NCI-H82 treated with DMSO at 0.1 percent for 48 hours (cell line): ENCODE measurements around the gene PPIL4.
"Not testable (repeated sequence)": the region's sequence is repeated elsewhere in the genome, so short reads cannot be mapped to it uniquely, and the experiment has no call there.

Experiments
- DNase-seq: peaks from one replicate; lab custom pipeline; 2025; ENCODE audit not compliant: unreplicated experiment; lab: John Stamatoyannopoulos, UW

The PPIL4 gene

DNA sequence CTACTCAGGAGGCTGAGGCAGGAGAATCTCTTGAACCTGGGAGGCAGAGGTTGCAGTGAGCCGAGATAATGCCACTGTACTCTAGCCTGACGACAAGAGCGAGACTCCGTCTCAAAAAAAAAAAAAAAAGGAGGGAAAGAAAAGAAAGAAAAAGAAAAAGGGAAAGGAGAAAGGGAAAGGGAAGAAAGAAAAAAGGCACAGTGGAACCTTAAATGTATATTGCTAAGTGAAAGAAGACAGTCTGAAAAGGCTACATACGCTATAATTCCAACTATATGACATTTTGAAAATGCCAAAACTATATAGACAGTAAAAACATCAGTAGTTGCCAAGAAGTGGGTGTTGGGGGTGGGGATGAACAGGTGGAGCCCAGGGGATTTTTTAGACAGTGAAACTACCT, 16.2 kb downstream of the PPIL4 start:
- no peak for DNase-seq

DNA sequence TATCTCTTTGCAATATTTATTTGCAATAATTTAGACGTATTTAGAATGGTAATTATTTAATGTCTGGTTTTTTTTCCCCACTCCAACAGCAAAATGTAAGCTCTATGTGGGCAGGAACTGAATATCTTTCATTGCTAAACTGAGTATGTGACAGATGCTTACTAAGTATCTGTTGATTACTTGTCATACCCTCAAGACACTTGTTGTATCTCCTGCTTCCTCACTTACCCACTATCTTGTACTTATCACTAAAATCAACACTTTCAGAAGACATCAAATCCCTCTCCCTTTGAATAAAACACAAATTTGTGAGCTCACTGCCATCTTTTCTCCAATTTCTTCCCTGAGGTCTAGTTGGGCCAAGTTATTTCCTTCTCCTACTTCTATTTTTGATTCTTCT, 30.3 kb downstream of the PPIL4 start:
- DNase-seq = no peak

- DNase-seq = no peak
Observed at GRCh38 chr6:149513915-149514314, 31.9 kb downstream of the PPIL4 start.

DNA sequence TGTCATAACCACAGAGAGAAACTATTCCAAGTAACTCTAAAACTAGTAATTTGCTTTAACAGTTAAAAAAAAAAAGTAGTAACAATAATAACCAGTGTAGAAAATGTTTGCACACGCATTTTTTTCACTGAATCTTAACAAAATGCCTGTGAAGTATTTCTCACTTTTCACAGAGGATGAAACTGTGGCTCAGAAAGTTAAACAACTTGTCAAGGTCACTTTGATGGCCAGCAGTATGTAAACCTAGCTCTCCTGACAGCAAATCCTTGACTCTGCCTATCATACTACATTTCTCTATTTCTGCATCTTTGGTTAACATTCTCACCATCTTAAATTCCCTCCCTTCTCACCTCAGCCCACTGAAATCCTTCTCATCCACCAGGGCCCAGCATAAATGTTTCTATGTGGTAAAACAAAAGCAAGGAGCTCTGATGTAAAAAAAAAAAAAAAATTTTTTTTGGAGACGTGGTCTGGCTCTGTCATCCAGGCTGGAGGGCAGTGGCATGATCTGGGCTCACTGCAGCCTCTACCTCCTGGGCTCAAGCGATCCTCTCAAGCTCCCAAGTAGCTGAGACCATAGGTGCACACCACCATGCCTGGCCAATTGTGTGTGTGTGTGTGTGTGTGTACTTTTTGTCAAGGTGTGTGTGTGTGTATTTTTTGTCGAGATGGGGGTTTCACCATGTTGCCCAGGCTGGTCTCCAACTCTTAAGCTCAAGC, 34.9 kb downstream of the PPIL4 start:
- DNase-seq = no peak

GRCh38 chr6:149508485-149508884, 37.4 kb downstream of the PPIL4 start:
- DNase-seq = no peak

DNA sequence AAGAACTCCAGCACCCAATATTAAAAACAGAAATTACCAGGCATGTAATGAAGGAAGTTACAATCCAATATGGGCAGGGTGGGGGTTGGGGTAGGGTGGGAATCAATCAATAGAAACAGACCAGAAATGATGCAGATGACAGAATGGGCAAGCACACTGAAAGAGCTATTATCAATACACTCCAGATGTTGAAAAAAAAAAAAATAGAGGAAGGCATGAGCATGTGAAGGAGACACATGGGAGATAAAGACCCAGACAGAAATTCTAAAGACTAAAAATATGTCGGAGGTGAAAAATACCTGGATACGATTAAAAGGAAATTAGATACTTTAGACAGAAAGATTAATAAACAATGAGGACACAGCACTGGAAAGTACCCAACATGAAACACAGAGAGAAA, 42.0 kb downstream of the PPIL4 start:
- no peak for DNase-seq

GRCh38 chr6:149503276-149503675, 42.6 kb downstream of the PPIL4 start:
- no peak for DNase-seq

DNA sequence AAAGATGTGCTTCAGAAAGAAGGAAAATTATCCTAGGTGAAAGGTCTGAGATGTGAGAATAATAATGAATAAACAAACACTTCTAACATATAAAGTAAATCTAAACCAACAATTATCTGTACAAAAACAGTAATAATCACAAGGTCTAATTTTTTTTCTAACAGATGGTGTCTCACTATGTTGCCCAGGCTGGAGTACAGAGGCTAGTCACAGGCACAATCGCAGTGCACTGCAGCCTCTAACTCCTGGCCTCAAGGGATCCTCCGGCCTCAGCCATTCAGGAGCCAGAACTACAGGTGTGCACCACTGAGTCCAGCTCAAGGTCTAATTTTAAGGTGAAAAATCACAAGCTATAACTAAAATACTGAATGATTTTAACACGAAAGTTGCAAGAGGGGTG, 44.1 kb downstream of the PPIL4 start:
- no peak for DNase-seq

DNA sequence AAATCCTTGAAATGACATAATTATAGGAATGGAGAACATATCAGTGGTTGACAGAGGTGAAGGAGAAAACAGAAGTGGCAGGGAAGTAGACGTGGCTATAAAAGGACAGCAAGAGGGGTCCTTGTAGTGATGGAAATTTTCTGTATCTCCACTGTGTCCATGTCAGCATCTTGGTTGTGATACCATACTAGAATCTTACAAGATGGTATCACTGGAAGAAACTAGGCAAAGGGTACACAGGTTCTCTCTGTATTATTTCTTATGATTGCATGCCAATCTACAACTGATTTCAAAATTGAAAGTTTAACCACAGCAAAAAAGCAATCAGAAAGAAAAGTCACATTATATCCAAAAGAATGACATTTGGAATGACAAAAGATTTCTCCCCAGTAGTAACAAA, 44.6 kb downstream of the PPIL4 start:
- DNase-seq = no peak

- DNase-seq = no peak
Observed at GRCh38 chr6:149500096-149500495, 45.7 kb downstream of the PPIL4 start.

GRCh38 chr6:149499066-149499465, 46.8 kb downstream of the PPIL4 start:
- DNase-seq = no peak

DNA sequence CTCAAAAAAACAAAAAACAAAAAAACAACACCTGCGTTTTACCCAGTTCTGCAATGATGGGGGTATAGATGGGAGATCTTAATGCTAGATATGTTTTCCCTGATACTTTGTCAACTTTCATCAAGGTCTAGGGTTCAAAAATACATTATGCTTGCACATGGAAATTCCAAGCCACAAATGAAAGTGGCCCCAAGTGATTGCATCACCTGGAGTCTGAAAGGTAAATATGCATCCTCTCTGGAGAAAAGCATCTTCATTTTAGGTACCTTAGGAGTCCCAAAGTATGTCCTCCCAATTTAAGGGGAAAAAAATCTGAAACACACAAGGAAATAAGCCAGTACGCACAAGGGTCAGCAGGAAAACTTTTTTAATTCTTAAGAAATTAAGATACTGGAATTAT, 48.5 kb downstream of the PPIL4 start:
- DNase-seq = no peak

DNA sequence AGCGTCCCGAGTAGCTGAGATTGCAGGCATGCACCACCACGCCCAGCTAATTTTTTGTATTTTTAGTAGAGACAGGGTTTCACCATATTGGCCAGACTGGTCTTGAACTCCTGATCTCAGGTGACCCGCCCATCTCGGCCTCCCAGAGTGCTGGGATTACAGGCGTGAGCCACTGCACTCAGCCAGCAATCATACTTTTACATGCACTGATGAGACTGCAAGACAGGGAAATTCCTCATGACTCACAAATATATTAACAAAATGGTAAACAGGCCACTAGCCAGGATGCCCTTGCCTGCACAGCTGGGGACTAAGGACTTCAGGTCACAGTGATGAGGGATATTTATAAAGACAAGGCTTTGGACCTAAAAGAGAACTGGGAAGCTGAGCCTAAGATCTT, 49.2 kb downstream of the PPIL4 start:
- DNase-seq = not testable (repeated sequence)

- not testable (repeated sequence) for DNase-seq
Observed at GRCh38 chr6:149495349-149496016, 50.4 kb downstream of the PPIL4 start.

DNA sequence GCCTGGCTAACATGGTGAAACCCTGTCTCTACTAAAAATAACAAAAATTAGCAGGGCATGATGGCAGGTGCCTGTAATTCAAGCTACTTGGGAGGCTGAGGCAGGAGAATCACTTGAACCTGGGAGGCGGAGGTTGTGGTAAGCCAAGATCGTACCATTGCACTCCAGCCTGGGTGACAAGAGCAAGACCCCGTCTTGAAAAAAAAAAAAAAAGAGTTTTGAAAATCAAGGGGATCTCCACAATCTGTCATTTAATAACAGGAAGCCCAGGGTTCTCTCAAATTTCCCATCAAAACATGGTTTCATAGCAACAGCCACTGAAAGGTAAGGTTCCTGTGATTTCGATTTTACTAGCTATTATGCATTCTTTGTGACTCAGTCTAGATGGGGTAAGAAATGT, 51.0 kb downstream of the PPIL4 start:
- DNase-seq = not testable (repeated sequence)

- DNase-seq = no peak
Observed at GRCh38 chr6:149493761-149494320, 52.0 kb downstream of the PPIL4 start.

- DNase-seq = no peak
Observed at GRCh38 chr6:149492798-149493343, 53.0 kb downstream of the PPIL4 start.

DNA sequence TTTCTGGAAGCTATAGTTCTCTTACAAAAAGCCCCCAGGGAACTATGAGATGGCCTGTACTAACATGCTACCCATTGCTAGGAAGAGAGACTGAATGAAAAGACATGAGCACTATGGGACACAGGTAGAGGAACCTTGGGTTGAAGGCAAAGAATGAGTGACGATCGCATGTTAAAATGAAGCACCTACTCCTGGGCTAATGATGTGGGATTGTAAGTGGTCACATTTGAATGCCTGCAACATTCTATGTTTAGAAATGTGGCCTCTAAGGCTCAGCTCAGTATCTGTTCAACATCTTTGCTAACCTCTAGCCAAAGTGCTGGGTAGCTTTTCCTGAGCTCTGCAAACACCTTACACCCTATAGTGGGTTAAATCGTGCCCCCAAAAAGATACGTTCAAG, 55.9 kb downstream of the PPIL4 start:
- no peak for DNase-seq

DNA sequence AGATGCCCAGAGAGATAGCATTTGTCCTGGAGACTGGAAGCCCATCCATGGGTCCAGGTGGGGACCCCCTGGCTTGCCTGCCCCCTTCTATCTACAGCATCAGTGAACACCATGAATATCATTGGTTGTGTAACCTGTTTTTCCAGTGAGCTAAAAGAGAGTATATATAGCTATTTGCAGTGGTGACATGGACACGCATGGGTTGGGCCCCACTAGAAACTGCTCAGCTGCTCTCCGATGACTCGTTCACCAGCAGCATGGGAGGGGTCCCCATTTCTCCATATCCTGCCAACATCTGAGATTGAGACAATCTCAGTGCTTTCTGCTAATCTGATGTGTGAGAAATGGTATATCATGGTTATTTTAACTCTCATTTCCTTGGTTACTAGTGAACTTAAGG, 57.0 kb downstream of the PPIL4 start:
- no peak for DNase-seq

GRCh38 chr6:149487316-149487715, 58.5 kb downstream of the PPIL4 start:
- DNase-seq = no peak

- DNase-seq = no peak
Observed at GRCh38 chr6:149484733-149485700, 60.8 kb downstream of the PPIL4 start, which contains the start of gene ZC3H12D. TSS of gene ZC3H12D (minus strand) at chr6:149485014. CDS start at chr6:149474543, 10,471 bp downstream.
